Dermis microvascular lymphatic vessel endothelial cell (primary cell): ENCODE data around the gene LRRTM3. TPM values are rescaled to one million over a fixed set of nuclear protein-coding genes. Genes with fewer than 3 reads are reported as not detected.

Source experiments
- DNase-seq, 2 donors: peaks; one replicate each; pipeline versions ENCODE4 v3.0.0 to v3.0.0-alpha.2; 2010; ENCODE audit warnings: low read depth in 2 of 2
- total RNA-seq: library from RNA; depleted of rRNA; stranded (reverse); fragments of >200 nt; gene quantifications from 2 replicates; pipeline ENCODE4 v1.2.1, GENCODE V29; 2014

Gene LRRTM3
- not detected in 2 replicates for total RNA-seq

GRCh38 chr10:66925896-66926715 is at the start of gene LRRTM3:
Gene LRRTM3, plus strand, starts transcription at chr10:66926036.
- peak; percentile 4 to 44 for DNase-seq

GRCh38 chr10:66877361-66877760 is 48.5 kb upstream of the LRRTM3 start:
- no peak for DNase-seq

- no peak for DNase-seq
Measured at GRCh38 chr10:66880292-66880691, 45.5 kb upstream of the LRRTM3 start.

GRCh38 chr10:66880826-66881225 is 45.0 kb upstream of the LRRTM3 start:
- DNase-seq: no peak

- DNase-seq: no peak
Measured at GRCh38 chr10:66881814-66882213, 44.0 kb upstream of the LRRTM3 start.

GRCh38 chr10:66882271-66882670 is 43.6 kb upstream of the LRRTM3 start:
- DNase-seq: no peak

- no peak for DNase-seq
Measured at GRCh38 chr10:66886848-66887247, 39.0 kb upstream of the LRRTM3 start.

GRCh38 chr10:66888237-66888636 is 37.6 kb upstream of the LRRTM3 start:
- DNase-seq: no peak

- DNase-seq: no peak
Measured at GRCh38 chr10:66892871-66893270, 33.0 kb upstream of the LRRTM3 start.

GRCh38 chr10:66910671-66911070 is 15.2 kb upstream of the LRRTM3 start:
- no peak for DNase-seq

- no peak for DNase-seq
Measured at GRCh38 chr10:66916030-66916429, 9.8 kb upstream of the LRRTM3 start.

- no peak for DNase-seq
Measured at GRCh38 chr10:66917104-66917503, 8.7 kb upstream of the LRRTM3 start.

- DNase-seq: no peak
Measured at GRCh38 chr10:66919248-66919647, 6.6 kb upstream of the LRRTM3 start.

GRCh38 chr10:66924674-66925345 is 1.0 kb upstream of the LRRTM3 start:
- no peak for DNase-seq

GRCh38 chr10:66925373-66925772 is 463 bp upstream of the LRRTM3 start:
- no peak for DNase-seq

- no peak for DNase-seq
Measured at GRCh38 chr10:66926841-66927240, 1.0 kb downstream of the LRRTM3 start.

- DNase-seq: no peak
Measured at GRCh38 chr10:66927251-66927935, 1.6 kb downstream of the LRRTM3 start.

GRCh38 chr10:66927971-66928770 is 2.3 kb downstream of the LRRTM3 start:
- no peak for DNase-seq

GRCh38 chr10:66928776-66929175 is 2.9 kb downstream of the LRRTM3 start:
- no peak for DNase-seq

- DNase-seq: no peak
Measured at GRCh38 chr10:66929375-66929774, 3.5 kb downstream of the LRRTM3 start.

- peak; percentile 46 to 66 for DNase-seq
Measured at GRCh38 chr10:66931340-66931948, 5.6 kb downstream of the LRRTM3 start.
